Middle frontal gyrus (tissue), 1 donor: Measurements from ENCODE around the gene LGR4.
A peak's percentile ranks its signal among the peaks of the same experiment; 100 is the strongest.

Experiments used
- DNase-seq: peaks from one replicate; pipeline ENCODE4 v3.0.0-alpha.2; 2015; ENCODE audit warnings: low spot score; ENCODE audit errors: extremely low spot score

Gene LGR4

DNA sequence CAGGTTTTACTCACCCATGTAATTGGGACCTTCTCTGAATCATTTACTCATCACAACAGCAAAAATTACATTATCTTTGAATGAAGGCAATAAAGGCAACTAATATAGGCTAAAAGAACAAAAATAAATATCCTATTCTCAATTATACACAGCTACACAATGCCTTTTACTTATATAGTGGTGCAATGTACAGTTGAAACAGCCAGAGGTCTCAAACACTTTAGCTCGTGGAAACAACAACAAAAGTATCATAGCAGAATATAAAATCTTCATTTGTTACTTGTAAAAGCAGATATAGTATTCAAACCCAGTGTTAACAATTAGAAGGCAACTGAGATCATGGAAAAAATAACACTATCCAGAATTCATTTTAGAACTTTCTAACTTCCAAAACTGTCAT, 88.9 kb downstream of the LGR4 start:
- no peak for DNase-seq

DNA sequence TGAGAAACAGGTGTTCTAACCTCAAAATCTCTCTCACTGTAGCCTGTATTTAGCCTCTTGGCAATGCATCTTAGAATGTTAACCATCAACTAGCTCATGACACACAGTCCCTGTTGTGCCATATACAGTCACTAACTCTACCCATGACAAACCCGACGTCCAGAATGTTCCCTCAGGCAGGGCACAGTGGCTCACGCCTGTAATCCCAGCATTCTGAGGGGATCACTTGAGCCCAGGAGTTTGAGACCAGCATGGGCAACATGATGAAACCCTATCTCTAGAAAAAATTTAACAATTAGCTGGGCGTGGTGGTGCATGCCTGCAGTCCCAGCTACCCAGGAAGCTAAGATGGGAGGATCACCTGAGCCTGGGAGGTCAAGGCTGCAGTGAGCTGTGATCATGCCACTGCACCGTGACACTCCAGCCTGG, 91.3 kb downstream of the LGR4 start:
- DNase-seq: no peak

DNA sequence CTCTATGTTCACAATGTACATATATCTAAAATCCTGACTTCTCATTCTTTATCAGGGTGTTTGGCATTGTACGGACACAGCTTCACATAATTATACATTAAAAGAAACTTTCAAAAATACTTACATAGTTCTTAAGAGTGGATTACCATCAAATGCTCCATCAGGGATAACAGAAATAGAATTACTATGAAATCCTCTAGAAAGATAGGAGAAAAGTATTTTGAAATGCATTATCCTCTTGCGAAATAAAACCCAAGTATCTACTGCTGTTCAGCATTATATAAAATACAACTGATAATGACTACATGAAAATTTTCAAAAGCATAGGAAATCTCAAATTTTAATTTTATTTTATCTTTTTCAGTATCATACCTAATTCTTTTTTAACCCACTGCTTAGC, 91.8 kb downstream of the LGR4 start:
- DNase-seq: no peak

DNA sequence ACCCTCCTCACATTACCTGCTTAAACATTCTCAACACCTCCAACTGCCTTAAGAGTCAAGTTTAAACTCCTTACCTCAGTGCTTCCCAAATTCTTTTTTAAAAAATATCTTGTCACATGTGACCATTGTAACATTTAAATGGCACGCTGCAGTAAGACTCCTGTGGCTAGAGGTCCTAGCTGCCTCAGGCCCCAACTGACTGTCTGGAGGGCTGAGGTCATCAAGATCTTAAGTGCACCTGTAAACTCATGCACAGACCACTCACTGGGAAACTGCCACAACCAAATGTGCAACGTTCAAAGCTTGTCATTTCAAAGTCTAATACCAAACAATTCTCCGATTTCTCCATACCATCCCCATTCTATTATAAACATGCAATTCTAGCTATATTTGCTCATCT, 93.1 kb downstream of the LGR4 start:
- no peak for DNase-seq

DNA sequence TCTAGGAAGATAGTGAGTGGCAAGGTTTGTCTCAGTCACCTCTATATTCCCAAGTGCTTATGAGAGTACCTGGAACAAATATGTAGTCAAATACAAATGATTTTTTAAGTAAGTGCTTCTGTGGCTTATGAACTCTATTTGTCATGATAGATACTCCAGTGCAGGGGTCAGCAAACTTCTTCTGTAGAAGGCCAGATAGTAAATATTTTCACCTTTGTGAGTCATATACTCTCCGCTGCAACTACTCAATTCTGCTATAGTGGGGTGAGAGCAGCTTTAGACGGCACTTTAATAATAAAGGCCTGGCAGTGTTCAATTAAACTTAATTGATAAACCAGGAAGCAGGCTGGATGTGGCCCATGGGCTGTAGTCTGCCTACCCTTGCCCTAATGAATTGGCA, 97.2 kb downstream of the LGR4 start:
- no peak for DNase-seq

DNA sequence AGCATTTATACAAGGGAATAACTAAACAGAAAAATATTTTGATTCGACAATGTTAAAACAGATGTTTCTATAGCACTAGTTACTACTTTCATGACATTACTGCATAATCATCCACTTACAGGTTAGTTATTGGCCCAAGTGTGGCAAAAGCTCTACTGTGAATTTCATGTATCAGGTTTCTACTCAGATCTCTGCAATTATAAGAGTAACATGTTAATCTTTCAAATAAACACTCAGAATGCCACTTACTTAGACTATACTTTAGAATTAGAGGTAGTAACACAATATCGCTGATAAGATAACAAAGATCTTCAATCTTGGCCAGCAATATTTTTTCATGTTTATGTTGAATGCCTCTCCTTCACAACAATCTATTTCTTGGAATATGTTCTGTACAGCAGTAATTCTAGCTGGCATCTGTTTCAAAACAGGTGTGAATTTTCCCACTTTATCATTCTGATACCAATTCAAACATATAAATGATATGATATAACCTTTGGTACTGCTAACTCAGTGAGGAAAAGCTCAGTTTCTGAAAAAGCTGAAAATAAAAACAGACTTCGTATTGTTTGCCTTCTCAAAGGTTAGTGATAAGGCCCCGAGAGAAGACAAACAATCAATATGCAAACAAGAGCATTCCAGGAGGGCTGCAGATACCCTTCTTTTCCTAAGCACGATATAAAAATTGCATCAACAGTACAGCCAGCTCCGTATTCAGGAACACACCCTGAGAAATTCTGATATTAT, 98.6 kb downstream of the LGR4 start:
- DNase-seq: no peak

DNA sequence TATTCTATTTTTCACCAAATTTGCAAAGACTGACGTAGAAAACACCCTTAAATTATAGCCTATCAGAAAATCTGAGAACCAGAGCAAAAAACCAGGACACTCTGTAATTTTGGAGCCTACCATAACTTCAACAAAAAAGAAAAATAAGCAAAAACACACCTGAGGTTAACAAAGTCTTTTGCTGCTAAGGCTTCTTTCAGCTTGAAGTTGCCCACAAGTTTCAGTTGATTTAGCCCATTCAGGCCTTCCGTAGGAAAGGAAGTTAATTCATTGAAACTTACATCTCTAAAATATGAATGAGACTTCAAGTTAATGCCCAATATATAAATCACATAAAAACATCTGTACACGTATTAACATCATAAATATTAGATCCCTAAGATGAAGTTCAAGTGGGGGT, 99.2 kb downstream of the LGR4 start:
- DNase-seq: no peak

DNA sequence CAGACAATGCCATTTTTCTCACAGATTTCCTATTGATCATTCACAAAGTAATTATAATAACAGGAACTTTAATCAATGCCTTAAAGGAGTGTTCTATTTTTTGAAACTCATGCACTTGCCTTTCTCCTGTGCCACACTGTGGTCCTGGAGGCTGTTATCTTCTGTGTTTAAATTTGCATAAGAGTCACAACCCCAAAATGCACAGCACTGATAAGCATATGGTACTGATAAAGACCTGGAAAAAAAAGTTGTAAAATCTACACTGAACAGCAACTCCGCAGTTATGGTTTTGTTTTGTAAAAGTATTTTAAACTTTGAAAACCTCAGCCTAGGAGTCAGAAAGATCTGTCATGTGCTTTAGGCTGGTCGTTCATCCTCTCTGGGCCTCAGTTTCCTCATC, 100.4 kb downstream of the LGR4 start:
- no peak for DNase-seq

DNA sequence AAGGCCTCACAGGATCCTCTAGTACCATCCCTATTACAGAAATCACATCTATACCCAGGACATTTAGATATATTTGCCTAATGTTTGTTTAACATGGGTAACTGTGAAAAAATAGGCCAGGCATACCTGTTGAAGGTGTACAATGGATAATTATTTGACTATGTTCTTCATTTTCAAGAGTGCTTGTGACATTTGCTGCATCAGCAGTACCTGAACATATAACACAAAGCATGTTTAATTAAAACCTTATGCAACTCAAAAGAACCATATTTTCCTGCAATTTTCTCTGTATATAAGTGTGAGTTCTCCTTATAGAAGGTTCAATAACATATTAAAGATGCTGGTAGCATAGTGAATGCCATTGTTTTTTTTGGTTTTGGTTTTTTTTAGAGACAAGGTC, 101.1 kb downstream of the LGR4 start:
- no peak for DNase-seq

DNA sequence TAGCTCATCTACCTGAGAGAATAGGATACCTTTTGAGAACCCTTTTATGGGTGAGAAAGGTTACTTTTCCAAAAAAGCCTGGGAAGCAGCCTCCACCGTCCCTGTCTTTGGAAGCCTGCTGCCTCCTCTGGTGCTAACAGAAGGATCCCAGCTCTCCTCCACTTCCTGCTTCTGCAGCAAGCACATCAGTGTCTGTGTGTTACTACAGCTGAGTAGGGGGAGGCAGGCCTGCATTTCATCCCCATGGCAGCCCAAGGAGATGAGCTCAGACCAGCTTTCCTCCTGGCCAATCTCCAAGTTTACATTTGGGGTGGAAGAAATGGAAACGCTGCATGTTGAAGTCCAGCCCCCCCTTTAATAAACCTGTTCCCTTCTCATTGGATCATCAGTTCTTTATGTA, 102.2 kb downstream of the LGR4 start:
- DNase-seq: no peak

DNA sequence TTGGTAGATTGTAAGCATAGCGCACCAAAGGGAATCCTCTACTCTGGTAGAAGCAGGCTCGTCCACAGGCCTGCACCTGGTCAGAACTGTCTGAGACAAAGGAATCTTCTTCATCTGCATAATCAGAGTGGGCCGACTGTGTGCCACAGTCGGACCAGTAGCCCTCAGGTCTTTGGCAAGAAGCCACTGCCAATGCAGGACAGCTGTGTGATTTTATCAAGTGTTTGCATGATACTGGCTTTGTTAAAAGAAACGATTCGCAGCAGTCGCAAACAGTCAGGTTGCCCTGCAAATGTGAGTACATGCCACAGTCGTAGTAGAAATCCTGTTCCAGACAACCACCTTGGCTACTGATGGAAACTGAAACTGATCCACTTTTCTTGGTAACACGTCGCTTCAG, 104.7 kb downstream of the LGR4 start:
- DNase-seq: no peak

DNA sequence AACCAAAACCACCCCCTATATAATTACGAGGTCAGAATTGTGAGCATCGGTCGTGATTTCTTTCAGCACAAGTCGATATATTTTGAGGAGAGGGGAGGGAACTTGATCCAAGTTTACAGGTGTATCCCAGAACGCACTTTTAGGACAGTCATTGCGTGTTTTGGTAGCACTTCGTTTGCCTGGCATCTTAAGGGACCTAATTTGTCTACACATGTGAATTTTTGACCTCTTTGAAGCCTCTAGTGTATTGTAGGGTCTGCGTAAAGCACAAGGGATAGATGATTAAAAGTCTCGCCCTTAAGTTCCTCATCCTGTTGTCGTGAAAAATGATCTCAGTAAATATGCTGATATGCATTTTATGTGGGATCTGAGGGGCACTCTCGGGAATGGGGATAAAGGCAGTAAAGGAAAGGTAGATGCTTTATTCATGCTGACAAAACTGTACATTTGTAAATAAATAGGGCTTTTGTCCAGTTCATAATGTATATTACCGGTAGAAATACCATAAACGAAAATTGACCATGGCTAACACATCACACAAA, 108.9 kb downstream of the LGR4 start:
- no peak for DNase-seq

DNA sequence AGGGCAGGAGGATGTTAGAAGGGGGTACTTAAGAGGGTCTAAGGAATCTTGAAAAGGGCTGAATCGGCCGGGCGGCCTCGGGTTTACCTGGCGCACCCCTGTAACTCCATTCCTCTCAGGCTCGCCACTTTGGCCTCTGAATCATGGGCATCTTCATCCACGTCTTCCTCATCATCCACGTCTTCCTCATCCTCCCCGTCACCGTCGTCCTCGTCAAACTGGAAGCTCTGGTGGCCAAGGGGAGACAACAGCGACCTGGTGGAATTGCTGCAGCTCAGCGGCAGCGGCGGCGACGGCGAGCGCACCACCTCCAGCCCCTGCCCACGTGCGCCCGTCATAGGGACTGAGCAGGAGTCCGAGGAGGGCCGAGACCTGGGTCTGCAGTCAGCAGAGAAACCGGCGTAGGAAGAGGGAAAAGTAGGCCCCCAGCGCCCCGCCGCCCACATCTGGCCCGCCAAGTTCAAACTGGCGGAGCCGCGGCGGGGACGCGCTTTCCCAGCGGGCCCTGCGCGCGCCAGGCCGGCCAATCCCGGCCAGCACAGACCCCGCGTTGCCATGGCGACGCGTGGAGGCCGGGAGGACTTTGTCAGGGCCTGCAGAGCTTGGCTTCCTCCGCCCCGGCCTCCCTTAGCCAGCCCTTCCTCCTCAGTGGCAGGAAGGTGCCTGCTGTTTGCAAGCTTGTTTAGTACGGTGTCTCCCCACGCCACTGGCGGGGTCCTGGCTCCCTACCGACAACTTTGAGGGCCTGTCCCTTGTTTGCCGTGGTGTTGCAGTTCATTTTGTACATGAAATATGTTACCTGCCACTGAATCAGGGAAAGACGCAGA, 109.6 kb downstream of the LGR4 start, which contains the start of gene CCDC34:
Gene CCDC34 (minus strand): TSS at position 467 of the 827 bp plus-strand sequence. CDS start 21 bp downstream, at position 446.
- peak; percentile 78 for DNase-seq

DNA sequence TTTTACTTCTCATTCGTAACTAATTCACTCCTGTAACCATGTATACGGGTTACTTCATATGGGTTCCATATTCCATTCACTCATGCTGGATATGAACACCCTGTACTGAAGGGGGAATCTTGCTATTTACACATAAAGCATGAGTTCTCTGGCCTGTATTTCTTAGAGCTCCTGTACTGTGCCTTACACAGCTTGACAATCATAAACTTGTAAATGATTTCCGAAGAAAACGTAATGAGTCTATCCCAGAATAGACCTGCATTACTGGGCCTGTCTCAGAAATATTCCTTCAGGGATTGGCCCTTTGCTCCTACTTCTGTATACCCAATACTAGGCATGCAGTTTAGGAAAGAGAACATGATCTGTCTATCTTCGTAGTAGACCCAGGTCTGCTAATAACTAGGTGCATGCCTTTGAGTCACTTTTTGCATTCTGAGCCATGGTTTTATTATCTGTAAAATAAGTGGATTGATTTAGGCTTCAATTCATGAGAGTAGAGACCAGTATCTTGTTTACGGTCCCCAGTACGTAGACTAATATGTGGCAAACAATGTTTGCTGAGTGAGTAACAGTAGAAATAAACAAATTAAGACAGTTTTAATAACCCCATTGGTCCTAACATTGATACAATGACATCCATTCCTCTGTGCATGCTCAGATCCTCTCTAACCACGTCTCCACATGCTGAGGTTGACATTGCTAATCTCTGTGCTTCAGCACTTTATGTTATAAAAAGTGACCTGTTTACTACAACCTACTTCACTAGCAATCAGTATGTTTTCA, 110.8 kb downstream of the LGR4 start:
- no peak for DNase-seq

DNA sequence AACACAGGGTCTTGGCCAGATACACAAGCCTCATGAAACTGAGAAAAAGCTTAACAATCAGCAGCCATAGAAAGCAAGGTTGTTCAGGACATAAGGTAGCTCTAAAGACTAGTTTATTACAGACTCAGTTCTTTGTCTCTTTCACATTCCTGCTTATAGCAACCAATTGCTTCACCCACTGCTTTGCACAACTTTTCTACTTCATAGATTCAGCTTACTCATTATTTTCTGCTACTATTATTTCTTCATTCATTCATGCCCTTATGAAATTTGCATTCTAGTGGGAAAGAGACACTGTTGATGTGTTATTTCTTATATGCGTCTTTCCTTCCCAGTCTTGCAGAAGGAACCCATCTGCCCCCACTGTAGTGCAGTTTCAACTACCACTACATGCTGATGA, 114.3 kb downstream of the LGR4 start:
- no peak for DNase-seq

DNA sequence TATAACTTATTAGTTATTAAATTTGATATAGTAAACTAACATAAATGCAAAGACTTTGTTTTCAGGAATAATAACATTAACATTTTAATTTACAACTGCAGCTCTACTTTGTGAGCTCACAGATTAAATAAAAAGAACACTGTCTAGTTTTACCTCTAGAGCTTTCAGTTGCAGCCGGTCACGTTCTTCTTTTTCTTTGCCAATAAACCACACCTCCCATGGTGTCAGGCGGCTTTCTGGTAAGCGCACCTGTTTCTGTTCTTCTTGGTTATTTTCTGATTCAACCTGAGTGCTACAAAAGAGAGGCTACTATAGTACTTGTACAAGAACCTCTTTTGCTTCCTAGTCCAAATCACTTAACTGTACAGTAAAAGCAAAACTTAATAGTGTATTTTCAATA, 115.3 kb downstream of the LGR4 start:
- no peak for DNase-seq

DNA sequence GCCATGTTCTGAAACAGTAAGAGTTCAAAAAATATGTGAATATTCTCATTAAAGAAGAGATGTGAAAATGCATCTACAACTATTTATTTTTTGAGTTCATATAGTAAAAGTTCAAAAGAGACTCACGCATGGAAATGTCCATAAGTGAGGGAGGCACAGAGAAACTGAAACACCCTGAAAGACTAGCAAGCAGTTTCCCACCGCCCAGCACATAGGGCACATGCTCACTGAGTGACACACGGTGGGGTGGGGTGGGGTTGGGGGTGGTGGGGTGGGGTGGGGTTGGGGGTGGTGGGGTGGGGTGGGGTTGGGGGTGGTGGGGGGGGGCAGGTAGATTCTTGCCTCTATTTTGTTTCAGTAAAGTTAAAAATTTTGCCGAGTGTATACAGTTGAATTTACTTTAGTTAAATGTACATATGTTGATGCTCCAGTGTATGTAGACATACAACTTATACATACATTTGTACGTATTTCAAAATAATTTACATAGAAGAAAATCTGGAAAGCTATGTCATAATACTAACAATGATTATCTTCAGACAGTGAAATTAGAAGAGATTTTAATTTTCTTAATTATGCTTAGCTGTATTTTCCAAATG, 115.9 kb downstream of the LGR4 start:
- no peak for DNase-seq

DNA sequence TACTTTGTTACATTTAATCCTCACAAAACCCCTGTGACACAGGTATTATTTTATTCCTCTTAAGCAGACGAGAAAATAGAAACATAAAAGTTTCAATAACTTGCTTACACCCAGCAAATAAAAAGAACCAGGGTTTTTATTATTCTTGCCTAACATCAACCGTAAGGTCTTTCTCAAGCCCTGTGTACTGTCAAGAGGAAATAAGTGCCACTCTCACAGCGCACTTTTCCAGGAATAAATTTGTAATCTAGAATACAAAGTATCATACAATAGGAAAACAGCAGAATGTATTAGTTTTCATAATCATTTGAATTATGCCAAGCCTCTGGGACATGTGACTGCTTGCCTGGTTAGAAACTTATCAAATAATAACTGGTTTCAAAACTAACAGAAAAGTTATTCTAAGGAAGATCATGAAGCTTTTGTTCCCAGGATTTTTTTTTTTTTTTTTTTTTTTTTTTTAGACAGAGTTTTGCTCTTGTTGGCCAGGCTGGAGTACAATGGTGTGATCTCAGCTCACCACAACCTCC, 117.0 kb downstream of the LGR4 start:
- no peak for DNase-seq

DNA sequence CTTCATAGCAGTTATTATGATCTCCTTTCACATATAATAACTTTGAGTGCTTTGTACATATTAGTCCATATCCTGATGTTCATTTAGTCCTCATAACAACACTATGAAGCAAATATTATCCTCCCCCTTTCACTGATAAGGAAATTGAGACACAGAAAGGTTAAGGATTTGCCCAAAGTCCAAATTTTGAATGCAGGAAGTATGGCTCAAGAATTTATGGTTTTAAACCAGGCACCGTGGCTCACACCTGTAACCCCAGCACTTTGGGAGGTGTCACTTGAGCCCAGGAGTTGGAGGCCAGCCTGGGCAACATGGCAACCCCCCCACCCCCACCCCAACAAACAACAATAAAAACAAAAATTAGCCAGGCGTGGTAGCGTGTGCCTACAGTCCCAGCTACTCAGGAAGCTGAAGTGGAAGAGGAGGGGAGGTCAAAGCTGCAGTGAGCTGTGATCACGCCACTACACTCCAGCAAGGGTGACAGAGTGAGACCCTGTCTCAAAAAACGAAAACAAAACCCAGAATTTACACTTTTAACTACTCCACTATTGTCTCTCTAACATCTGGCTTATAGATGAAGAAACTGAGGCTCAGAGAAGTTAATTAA, 118.1 kb downstream of the LGR4 start:
- DNase-seq: no peak

DNA sequence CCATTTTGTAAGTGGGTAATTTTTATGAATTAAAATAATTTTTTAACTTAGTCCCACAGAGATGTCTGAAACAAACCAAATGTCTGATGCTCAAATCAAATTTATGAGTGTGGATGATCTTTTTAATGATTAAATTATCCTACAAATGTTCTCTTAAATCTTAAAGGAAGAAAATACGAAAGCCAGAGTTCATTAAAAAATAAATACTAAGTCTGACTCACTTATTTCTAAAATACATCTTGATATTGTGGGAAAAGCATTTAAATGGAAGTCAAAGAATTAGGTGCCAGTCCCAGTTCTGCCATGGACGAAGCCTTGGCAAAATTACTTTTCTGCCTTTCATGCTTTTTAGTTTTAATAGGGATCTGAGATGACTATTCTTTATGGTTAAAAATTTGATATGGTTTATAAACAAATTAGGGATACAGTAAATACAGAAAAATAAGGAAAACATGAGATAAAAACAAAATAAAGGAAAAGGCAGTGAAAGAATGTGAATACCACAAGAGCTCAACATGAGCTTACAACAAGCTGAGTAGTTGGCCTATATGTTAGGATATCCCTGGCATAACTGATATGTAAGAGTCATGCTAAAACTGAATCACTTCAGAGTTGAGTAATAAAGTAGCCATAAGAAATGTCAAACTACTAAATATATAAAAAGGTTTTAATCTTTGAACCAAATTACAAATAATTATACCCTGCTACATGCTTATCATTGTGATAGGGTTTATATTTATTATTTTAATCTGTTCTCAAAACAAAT, 118.8 kb downstream of the LGR4 start:
- no peak for DNase-seq
